HG02763 (cell line): ENCODE data around the gene ADAMTS13.
"Not testable (repeated sequence)": the region's sequence is repeated elsewhere in the genome, so short reads cannot be mapped to it uniquely, and the experiment has no call there.

ENCODE experiments used
- ATAC-seq: cut with Tn5 transposase; IDR thresholded peaks from one replicate; pipeline ENCODE4 v1.9.1; 2021; ENCODE audit warnings: mild to moderate bottlenecking, moderate library complexity; ENCODE audit not compliant: unreplicated experiment

Gene ADAMTS13

GRCh38 chr9:133391449-133391848 is 30.7 kb upstream of the ADAMTS13 start:
- not testable (repeated sequence) for ATAC-seq

GRCh38 chr9:133392308-133392707 is 29.9 kb upstream of the ADAMTS13 start:
- not testable (repeated sequence) for ATAC-seq

- ATAC-seq: no peak
Observed at GRCh38 chr9:133393399-133393798, 28.8 kb upstream of the ADAMTS13 start.

GRCh38 chr9:133394687-133395271 is 27.4 kb upstream of the ADAMTS13 start:
- ATAC-seq: no peak

- no peak for ATAC-seq
Observed at GRCh38 chr9:133396952-133397351, 25.2 kb upstream of the ADAMTS13 start.

GRCh38 chr9:133397370-133397769 is 24.8 kb upstream of the ADAMTS13 start:
- no peak for ATAC-seq

GRCh38 chr9:133397895-133398294 is 24.3 kb upstream of the ADAMTS13 start:
- no peak for ATAC-seq

GRCh38 chr9:133400292-133400691 is 21.9 kb upstream of the ADAMTS13 start:
- ATAC-seq: no peak

- ATAC-seq: no peak
Observed at GRCh38 chr9:133401588-133401987, 20.6 kb upstream of the ADAMTS13 start.

GRCh38 chr9:133402689-133403088 is 19.5 kb upstream of the ADAMTS13 start:
- no peak for ATAC-seq

- ATAC-seq: no peak
Observed at GRCh38 chr9:133403766-133404453, 18.3 kb upstream of the ADAMTS13 start.

GRCh38 chr9:133404454-133405002 is 17.6 kb upstream of the ADAMTS13 start:
- ATAC-seq: no peak

- ATAC-seq: no peak
Observed at GRCh38 chr9:133405508-133406438, 16.4 kb upstream of the ADAMTS13 start.

GRCh38 chr9:133406480-133407307 is 15.5 kb upstream of the ADAMTS13 start:
- peak; percentile 50 for ATAC-seq

- ATAC-seq: no peak
Observed at GRCh38 chr9:133408042-133408441, 14.1 kb upstream of the ADAMTS13 start.

- no peak for ATAC-seq
Observed at GRCh38 chr9:133415170-133415569, 7.0 kb upstream of the ADAMTS13 start.

GRCh38 chr9:133417541-133418461 is 4.4 kb upstream of the ADAMTS13 start, which contains the start of gene REXO4:
TSS of gene REXO4 (minus strand) at chr9:133418010. CDS start at chr9:133417844, 166 bp downstream.
- peak; percentile 61 for ATAC-seq

- no peak for ATAC-seq
Observed at GRCh38 chr9:133419005-133419404, 3.2 kb upstream of the ADAMTS13 start.

GRCh38 chr9:133420392-133420827 is 1.8 kb upstream of the ADAMTS13 start:
- ATAC-seq: no peak
